Subcutaneous abdominal adipose tissue (tissue), 5 donors: ENCODE results near the gene TACC3.

Experiments
- H3K27ac ChIP-seq: one replicate; pipeline ENCODE4 v1.7.0; 2013; ENCODE audit warnings: low read depth, mild to moderate bottlenecking, inconsistent platforms, low read length, moderate library complexity
- H3K27me3 ChIP-seq, 5 donors: one replicate each; pipeline ENCODE4 v1.7.0; 2013; ENCODE audit warnings: low read length in 5 of 5, inconsistent platforms in 1 of 5; ENCODE audit not compliant: control insufficient read depth in 5 of 5, insufficient read depth in 4 of 5
- H3K36me3 ChIP-seq, 5 donors: one replicate each; pipeline ENCODE4 v1.7.0; 2013; ENCODE audit warnings: low read length in 5 of 5; ENCODE audit not compliant: control insufficient read depth in 5 of 5, insufficient read depth in 5 of 5
- H3K4me1 ChIP-seq, 5 donors: one replicate each; pipeline ENCODE4 v1.7.0; 2013; ENCODE audit warnings: low read length in 5 of 5, mild to moderate bottlenecking in 3 of 5, moderate library complexity in 1 of 5; ENCODE audit not compliant: control insufficient read depth in 5 of 5, insufficient read depth in 5 of 5
- H3K4me3 ChIP-seq, 5 donors: one replicate each; pipeline ENCODE4 v1.7.0; 2013; ENCODE audit warnings: low read length in 5 of 5, low read depth in 1 of 5
- H3K9ac ChIP-seq, 5 donors: one replicate each; pipeline ENCODE4 v1.7.0; 2013; ENCODE audit warnings: low read length in 5 of 5, mild to moderate bottlenecking in 4 of 5, moderate library complexity in 3 of 5
- H3K9me3 ChIP-seq, 5 donors: one replicate each; pipeline ENCODE4 v1.7.0; 2013; ENCODE audit warnings: low read length in 5 of 5; ENCODE audit not compliant: control insufficient read depth in 5 of 5
- donor health status: healthy.
- donor health status: healthy.
- donor health status: healthy.
- donor health status: healthy.
- donor health status: healthy.

The TACC3 gene

GRCh38 chr4:1787411-1788077 lies 66.2 kb downstream of the TACC3 start:
- H3K9ac ChIP-seq: no peak overlapping the region
- H3K9me3 ChIP-seq: peaks cover 0 to 2% (median 0%) of the 10 kb centered on the region in 5 donors
- peaks cover 0 to 9% (median 8%) of the 10 kb centered on the region in 5 donors for H3K4me1 ChIP-seq
- no peak overlapping the region for H3K4me3 ChIP-seq
- no peak overlapping the region for H3K27ac ChIP-seq
- H3K27me3 ChIP-seq: peaks cover 0 to 10% (median 5%) of the 10 kb centered on the region in 5 donors
- no peaks in the 10 kb centered on the region for H3K36me3 ChIP-seq

- Histone ChIP-seq H3K9me3 (peaks cover 0 to 2% (median 0%) of the 10 kb centered on the region in 5 donors), H3K4me1 (peaks cover 0 to 13% (median 12%) of the 10 kb centered on the region in 5 donors), H3K9ac (no peak overlapping the region), H3K27me3 (peaks cover 0 to 10% (median 6%) of the 10 kb centered on the region in 5 donors), H3K27ac (no peak overlapping the region), H3K4me3 (no peak overlapping the region), H3K36me3 (no peaks in the 10 kb centered on the region)
These were observed 67.1 kb downstream of the TACC3 start for GRCh38 chr4:1788254-1788973.

DNA sequence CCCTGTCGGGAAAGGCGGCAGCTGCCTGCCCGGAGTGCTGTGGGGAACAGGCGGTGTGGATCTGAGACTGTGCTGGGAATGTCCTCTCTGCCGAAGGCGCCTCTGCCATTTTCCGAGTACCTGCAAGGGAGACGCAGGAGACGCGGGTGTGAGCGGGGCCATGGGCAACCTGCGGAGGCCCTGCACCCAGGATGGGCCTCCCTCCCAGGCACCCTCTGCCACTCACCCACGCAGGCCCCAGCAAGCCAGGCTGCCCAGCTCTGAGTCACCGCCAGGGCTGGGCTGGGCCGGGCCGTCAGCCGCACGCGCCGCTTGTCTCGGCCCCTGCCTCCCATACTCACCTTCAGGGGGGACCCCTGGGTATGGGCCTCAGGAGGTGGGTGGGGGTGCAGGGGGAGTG lies 68.2 kb downstream of the TACC3 start:
- H3K4me1 ChIP-seq: peaks cover 0 to 20% (median 20%) of the 10 kb centered on the region in 5 donors
- H3K27me3 ChIP-seq: peaks cover 5 to 18% (median 11%) of the 10 kb centered on the region in 5 donors
- no peak overlapping the region for H3K9ac ChIP-seq
- H3K36me3 ChIP-seq: no peaks in the 10 kb centered on the region
- no peak overlapping the region for H3K4me3 ChIP-seq
- no peak overlapping the region for H3K27ac ChIP-seq
- H3K9me3 ChIP-seq: no peaks in the 10 kb centered on the region

DNA sequence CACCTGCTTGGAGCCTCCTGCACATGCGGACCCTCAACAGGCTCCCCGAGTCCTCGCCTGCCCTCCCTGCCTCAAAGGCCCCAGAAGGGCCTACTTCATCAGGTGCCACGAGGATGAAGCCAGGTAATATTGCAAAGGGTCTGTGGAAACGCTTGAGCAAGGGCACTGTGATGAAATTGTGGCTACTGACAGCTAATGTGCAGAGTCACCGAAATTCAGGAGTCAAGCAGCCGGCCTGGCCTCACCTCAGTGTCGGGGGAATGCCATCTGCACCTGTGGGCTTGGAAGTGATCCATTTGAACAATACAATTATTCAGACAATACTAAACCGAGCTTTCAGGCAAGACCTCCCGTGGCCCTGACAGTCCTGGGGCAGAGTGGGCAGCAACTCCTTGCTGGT lies 68.7 kb downstream of the TACC3 start:
- no peak overlapping the region for H3K27ac ChIP-seq
- no peaks in the 10 kb centered on the region for H3K9me3 ChIP-seq
- peaks cover 0 to 20% (median 17%) of the 10 kb centered on the region in 5 donors for H3K4me1 ChIP-seq
- no peak overlapping the region for H3K9ac ChIP-seq
- H3K4me3 ChIP-seq: no peak overlapping the region
- no peaks in the 10 kb centered on the region for H3K36me3 ChIP-seq
- H3K27me3 ChIP-seq: peaks cover 5 to 19% (median 14%) of the 10 kb centered on the region in 5 donors

DNA sequence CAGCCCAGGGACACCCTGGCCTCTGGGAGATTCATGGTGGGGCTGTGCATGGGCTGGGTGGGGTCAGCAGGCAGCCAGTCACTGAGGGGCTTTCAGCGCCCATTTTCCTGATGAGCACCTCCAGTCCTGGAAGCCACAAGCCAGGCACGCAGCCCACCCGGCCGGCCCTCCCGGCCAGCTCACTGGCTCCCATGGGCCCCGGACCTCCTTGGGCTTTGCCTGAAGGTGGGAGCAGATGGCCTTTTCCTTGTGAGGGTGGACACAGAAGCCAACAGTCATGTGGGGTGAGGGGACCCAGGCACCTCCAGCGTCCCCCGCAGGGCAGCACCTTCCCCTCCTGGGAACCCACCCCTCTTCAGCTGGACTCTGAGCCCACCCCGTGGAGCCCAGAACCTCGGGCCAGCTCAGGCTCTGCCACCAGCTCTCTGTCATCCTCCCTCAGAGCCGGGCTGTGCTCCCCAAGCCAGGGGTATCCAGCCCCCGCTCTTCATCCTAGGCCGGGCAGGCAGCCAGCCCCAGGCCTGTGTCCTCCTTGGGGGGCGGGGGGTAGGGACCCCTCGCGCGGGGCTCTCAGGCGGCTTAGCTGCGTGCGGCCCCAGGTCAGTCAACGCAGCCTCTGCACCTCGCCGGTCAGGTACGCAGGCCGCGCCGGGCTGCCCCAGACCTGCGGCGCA lies 71.0 kb downstream of the TACC3 start:
- Histone ChIP-seq H3K36me3 (no peaks in the 10 kb centered on the region), H3K27me3 (peaks cover 24 to 38% (median 31%) of the 10 kb centered on the region in 5 donors), H3K4me3 (peak overlapping the region in 1 of 5 donors; percentile 34), H3K4me1 (peaks cover 0 to 19% (median 15%) of the 10 kb centered on the region in 5 donors), H3K9me3 (no peaks in the 10 kb centered on the region), H3K9ac (no peak overlapping the region), H3K27ac (no peak overlapping the region)

GRCh38 chr4:1792832-1793495 lies 71.6 kb downstream of the TACC3 start, which contains the start of gene FGFR3:
Gene FGFR3, plus strand, starts transcription at chr4:1793293. Its CDS starts 642 bp downstream, at chr4:1793935.
- H3K27ac ChIP-seq: no peak within 1 kb of the TSS
- peaks cover 31 to 42% (median 34%) of the 10 kb centered on the region in 5 donors for H3K27me3 ChIP-seq
- H3K9ac ChIP-seq: no peak within 1 kb of the TSS
- no peaks in the 10 kb centered on the region for H3K9me3 ChIP-seq
- peak within 1 kb of the TSS in 4 of 5 donors; percentile 17 to 53 (median 42) for H3K4me3 ChIP-seq
- H3K4me1 ChIP-seq: peaks cover 0 to 19% (median 15%) of the 10 kb centered on the region in 5 donors
- H3K36me3 ChIP-seq: no peaks in the 10 kb centered on the region

GRCh38 chr4:1793496-1793840 lies 72.1 kb downstream of the TACC3 start:
- Histone ChIP-seq H3K36me3 (no peaks in the 10 kb centered on the region), H3K27ac (no peak overlapping the region), H3K4me3 (peak overlapping the region in 2 of 5 donors; percentile 17 to 51), H3K9ac (no peak overlapping the region), H3K9me3 (no peaks in the 10 kb centered on the region), H3K27me3 (peaks cover 32 to 42% (median 36%) of the 10 kb centered on the region in 5 donors), H3K4me1 (peaks cover 0 to 19% (median 15%) of the 10 kb centered on the region in 5 donors)

GRCh38 chr4:1793940-1794808 lies 72.9 kb downstream of the TACC3 start:
- Histone ChIP-seq H3K4me1 (peaks cover 0 to 19% (median 15%) of the 10 kb centered on the region in 5 donors), H3K9ac (no peak overlapping the region), H3K27ac (no peak overlapping the region), H3K9me3 (no peaks in the 10 kb centered on the region), H3K4me3 (peak overlapping the region in 4 of 5 donors; percentile 6 to 53 (median 42)), H3K27me3 (peaks cover 32 to 47% (median 38%) of the 10 kb centered on the region in 5 donors), H3K36me3 (no peaks in the 10 kb centered on the region)
